Stimulated activated CD8-positive, alpha-beta memory T cell treated with anti-CD3 and anti-CD28 coated beads, Interleukin-12 subunit alpha, Interleukin-12 subunit beta, amount 100 ng/mL, for 1 hour (primary cell): ENCODE data around the gene ASXL2.
"Not testable (repeated sequence)": the region's sequence is repeated elsewhere in the genome, so short reads cannot be mapped to it uniquely, and the experiment has no call there.

ENCODE experiments used
- DNase-seq: peaks from one replicate; pipeline ENCODE4 v3.0.0-alpha.2; 2020; ENCODE audit warnings: low read depth

Gene ASXL2

DNA sequence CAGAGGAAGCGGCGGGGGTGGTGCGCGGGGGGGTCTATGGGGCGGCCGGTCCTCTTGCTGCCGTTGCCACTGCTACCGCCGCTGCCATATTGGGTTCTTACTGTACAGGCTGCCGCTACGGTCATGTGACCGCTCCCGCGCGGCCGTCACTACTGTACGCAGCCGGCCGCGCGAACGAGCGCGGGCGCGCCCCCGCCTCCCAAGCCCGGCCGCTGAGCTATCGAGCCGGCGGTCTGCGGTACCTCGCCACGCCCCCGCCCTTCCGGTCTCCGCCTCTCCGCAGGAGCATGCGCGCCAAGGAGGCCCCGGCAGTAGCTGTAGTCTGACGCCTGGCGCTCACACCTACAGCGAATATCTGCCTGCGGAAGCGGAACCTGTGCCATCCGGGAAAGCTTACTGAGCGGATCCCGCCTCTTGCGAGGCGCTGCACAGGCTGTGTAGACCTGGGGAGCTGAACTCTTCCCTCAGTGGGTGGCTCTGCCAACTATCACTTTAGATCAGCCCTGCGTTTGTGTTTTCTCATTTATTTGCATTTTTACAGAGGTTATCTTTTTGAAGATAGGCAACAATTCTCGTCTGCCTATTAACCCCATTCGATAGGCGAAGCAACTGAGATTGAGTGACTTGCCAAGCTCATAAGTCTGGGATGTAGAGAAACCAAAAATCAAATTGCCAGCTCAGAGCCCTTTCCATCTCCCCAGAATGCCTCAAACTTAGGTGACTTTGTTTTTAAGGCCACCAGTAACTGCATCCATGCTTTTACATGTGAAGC, at the start of gene ASXL2:
TSS of gene ASXL2 (minus strand) at position 127 of the 772 bp plus-strand sequence. CDS start 265 bp downstream, outside the sequence.
- peak; percentile 93 for DNase-seq

DNA sequence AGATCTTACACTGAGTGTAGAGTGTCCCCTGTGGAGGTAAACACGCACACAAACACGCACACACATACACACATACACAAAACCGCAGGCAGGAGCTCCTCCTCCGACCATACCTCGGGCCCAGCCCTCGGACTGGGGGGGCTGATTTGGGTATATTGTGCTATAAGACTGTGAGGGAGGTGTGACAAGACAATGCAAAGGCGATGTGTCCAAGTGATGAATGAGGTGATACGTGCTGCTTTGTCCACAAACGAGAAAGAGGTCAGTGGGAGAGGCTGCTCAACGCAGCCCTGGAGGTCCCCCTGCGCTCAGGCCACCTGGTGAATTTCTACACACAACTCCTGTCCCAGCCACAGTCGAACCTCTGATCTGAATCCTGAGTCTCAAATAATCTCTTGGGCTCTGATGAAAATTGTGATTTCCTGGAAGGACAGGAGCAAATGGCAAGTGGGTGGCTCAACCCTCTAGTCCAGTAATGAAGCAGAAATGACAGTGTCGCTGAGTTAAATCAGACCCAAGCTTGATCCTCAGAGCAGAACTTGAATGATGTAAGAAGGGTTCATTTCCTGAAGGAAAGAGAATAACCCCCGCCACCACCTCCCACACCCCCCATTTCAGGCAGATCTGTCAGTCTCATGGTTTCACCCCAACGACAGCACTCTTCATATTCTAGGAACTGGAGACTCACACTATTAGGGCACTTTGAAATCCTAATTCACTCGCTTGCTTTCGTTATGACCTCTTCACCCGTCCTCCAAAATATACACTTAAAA, 48.9 kb upstream of the ASXL2 start:
- DNase-seq: no peak

DNA sequence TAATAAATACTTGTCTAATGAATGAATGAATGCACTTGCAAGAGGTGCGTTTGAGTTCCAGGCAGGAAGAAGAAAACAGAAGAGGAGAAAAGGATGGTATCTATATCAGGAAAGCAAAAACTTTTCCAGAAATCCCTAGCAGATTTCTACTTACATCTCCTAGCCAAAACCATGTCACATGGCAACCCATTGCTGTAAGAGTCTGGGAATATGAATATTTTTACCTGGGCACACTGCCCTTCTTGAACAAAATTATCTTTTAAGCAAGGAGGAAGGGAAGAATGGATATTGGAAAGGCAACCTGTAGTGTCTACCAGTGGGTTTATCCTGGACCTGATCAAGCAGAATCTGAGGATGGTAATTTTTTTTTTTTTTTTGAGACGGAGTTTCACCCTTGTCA, 44.2 kb upstream of the ASXL2 start:
- no peak for DNase-seq

DNA sequence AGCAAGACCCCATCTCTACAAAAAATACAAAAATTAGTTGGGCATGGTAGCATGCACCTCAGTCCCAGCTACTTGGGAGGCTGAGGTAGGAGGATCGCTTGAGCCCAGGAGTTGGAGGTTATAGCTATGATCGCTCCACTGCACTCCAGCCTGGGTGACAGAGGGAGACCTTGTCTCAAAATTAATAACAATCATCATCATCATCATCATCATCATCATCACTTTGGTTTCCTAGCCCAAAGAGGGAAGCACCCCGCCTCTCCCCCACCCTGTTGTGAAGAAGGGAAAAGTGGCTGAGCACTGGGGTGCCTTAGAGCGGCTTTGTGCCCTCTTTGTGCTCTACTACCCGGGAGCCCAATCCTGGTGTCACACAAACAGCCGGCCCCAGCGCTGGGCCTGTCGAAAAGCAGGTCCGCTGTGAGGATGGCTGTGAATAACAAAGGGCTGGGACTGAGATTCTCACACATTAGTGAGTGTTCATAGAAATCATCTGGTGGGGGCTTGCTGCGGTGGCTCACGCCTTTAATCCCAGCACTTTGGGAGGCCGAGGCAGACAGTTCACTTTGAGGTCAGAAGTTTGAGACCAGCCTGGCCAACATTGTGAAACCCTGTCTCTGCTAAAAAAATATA, 42.6 kb upstream of the ASXL2 start:
- no peak for DNase-seq

DNA sequence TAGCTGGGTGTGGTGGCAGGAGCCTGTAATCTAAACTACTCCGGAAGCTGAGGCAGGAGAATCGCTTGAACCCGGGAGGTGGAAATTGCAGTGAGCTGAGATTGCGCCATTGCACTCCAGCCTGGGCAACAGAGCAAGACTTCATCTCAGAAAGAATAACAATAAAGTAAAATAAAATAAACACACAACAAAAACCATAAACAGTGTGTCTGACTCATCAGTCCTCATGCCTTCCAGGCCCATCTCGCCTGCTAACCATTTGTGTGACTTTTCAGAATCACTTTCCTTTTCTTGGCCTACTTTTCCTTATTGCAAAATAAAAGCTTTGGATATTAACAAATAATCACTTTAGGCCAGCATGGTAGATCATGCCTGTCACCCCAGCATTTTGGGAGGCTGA, 42.0 kb upstream of the ASXL2 start:
- no peak for DNase-seq

DNA sequence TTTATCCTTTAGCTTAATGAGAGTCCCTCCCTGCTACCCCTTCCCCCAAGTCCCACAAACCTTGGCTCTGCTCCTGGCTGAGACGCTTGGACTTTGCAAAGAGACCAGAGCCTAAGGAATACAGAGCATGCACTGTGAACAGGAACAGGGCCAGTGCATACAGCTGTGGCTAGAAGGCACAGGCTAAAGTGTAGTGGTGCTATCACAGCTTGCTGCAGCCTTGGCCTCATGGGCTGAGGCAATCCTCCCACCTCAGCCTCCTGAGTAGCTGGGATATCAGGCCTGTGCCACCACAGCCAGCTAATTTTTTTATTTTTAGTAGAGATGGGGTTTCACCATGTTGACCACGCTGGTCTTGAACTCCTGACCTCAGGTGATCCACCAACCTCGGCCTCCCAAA, 39.5 kb upstream of the ASXL2 start:
- DNase-seq: no peak

DNA sequence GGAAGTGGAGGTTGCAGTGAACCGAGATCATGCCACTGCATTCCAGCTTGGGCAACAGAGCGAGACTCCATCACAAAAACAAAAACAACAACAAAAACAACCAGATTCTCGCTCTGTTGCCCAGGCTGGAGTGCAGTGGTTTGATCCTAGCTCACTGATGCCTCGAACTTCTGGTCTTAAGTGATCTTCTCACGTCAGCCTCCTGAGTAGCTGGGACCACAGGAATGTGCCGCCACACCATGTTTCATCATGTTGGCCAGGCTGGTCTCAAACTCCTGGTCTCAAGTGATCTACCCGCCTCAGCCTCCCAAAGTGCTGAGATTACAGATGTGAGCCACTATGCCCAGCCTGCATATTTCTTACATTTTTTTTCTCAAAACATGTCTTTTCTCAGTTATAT, 39.1 kb upstream of the ASXL2 start:
- DNase-seq: not testable (repeated sequence)

DNA sequence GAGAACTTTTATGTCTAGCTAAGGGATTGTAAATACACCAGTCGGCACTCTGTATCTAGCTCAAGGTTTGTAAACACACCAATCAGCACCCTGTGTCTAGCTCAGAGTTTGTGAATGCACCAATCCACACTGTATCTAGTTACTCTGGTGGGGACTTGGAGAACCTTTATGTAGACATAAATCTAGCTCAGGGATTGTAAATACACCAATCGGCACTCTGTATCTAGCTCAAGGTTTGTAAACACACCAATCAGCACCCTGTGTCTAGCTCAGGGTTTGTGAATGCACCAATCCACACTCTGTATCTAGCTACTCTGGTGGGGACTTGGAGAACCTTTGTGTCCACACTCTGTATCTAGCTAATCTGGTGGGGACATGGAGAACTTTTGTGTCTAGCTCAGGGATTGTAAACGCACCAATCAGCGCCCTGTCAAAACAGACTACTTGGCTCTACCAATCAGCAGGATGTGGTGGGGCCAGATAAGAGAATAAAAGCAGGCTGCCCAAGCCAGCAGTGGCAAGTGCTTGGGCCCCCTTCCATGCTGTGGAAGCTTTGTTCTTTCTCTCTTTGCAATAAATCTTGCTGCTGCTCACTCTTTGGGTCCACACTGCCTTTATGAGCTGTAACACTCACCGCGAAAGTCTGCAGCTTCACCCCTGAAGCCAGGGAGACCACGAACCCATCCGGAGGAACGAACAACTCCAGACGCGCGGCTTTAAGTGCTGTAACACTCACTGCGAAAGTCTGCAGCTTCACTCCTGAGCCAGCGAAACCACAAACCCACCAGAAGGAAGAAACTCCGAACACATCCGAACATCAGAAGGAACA, 37.9 kb upstream of the ASXL2 start:
- peak; percentile 26 for DNase-seq

DNA sequence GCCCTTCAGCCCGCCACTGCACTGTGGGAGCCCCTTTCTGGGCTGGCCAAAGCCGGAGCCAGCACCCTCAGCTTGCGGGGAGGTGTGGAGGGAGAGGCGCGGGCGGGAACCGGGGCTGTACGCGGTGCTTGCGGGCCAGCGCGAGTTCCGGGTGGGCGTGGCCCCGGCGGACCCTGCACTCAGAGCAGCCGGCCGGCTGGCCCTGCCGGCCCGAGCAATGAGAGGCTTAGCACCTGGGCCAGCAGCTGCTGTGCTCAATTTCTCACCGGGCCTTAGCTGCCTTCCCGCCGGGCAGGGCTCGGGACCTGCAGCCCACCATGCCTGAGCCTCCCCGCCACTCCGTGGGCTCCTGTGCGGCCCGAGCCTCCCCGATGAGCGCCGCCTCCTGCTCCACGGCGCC, 37.1 kb upstream of the ASXL2 start:
- DNase-seq: not testable (repeated sequence)

DNA sequence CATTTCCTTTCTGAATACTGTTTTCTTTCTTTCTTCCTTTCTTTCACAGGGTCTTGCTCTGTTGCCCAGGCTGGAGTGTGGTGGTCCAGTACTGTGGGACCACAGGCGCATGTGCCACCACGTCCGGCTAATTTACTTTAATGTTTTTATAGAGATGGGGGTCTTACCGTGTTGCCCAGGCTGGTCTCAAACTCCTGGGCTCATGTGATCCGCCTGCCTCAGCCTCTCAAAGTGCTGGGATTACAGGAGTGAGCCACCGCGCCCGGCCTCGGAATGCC, 35.3 kb upstream of the ASXL2 start:
- not testable (repeated sequence) for DNase-seq

DNA sequence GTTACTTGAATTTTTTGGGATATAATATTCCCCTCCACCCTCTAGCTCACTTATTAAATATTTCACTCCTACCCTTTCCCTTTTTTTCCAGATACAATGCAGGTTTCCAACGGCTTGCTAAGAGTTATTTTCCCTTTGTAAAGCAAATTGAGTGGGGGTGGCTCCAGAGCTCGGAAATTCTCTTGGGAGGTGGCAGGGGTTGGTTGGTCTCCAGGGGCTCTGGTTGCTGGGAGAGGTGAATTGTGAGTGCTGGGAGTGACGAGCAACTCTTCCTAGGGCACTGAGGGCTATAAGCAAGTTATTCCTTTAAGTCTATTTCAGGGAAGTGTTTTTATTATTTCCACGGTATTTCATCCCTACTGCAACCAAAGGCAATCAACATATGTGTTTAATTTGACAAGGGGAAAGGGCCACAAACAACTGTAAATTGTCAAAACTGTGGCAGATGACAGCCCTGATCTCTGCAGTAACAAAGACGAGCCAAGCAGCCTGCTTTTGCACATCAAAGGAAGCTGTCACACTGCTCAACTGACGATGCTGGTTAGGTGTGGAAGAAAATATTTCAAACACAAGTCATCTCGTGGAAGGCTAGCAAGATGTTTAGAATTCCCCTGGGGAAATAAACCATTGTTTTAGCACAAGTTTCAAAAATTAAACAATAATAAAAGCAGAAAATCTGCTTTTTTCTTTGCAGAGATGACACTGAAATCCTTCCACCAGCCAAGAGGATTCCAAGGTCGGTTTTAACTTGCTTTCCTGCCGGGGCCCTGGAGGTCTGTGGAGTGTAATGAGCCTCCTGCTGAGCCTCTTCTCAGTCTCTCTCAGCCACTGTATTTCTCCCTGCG, 34.8 kb upstream of the ASXL2 start:
- DNase-seq: no peak

DNA sequence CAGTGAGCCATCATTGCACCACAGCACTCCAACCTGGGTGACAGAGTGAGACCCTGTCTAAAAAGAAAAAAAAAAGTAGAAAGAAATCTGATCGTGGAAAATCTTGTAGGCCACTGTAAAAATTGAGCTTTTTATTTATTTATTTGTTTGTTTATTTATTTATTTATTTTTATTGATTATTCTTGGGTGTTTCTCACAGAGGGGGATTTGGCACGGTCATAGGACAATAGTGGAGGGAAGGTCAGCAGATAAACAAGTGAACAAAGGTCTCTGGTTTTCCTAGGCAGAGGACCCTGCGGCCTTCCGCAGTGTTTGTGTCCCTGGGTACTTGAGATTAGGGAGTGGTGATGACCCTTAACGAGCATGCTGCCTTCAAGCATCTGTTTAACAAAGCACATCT, 31.3 kb upstream of the ASXL2 start:
- DNase-seq: not testable (repeated sequence)

DNA sequence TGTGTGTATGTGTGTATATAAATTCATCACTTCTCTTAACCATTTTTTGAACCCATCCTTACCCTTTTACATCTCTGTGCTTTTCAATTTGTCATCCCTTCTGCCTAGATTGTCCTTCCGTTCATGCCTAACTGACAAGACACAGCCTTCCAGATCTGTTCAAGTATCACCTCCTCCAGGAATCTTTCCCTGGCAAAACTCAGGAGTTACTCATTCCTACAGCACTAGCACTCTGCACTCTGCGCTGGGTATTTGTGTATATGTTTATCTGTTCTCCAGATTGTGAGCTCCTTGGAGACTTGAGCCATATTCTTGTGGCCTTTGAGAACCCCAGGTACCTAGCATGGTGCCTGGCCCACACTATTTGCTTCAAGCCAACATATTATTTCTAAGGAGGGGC, 26.8 kb upstream of the ASXL2 start:
- no peak for DNase-seq

DNA sequence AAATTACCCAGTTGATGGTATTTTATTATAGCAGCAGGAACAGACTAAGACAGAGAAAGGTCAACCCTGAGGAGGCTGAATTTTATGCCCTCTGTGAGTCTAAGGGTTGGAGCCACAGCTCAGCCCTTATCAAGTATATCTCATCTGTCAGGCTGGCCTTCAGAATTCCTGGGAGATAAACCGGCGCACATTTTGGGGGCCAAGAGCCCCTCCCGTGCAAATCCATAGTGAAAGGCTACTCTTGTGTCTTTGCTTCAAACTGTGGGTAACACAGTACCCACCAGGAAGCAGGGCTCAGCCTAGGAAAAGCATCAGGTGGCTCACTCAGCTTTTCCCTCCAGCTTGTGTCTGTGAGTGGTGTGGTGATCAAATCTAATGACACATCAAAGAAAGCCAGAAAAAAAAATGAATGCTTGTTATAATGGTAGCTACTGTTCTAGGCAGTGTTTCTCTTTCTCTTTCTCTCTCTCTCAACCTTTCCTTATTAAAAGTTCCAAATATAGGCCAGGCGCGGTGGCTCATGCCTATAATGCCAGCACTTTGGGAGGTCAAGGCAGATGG, 25.0 kb upstream of the ASXL2 start:
- no peak for DNase-seq

DNA sequence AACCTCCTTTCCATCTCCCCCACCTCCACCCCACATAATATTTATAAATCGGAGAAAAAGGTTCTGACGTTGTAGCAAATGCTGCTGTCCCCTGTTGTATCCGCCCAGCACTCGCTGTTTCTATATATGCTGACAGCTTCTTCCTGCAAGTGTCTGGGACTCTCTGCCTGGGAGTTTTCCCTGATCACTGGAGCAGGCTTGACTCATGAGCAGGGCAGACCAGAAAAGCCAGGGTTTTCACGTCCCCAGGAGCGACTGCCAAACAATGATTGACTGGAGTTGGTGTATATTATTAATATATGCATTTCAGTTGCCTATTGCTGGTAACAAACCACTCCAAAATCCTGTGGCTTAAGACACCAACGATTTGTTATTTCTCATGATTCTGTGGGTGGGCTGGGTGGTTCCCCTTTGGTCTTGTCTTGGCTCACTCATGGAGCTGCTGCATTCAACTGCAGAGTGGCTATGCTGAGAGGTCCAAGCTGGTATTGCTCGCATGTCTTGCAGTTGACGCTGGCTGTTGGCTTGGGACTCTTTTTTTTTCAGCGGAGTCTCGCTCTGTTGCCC, 21.2 kb upstream of the ASXL2 start:
- DNase-seq: no peak

DNA sequence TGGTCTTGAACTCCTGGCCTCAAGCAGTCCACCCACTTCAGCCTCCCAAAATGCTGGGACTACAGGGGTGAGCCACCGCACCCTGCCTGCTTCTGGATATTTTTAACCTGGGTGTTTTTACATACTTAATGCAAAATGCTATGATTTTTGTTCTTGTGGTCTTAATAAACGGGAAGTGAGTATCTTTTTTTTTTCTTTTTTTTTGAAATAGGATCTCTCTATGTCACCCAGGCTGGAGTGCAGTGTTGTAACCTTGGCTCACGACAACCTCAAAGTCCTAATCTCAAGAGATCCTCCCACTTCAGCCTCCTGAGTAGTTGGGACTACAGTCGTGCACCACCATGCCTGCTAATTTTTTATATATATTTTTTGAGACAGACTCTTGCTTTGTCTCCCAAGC, 19.2 kb upstream of the ASXL2 start:
- DNase-seq: no peak

DNA sequence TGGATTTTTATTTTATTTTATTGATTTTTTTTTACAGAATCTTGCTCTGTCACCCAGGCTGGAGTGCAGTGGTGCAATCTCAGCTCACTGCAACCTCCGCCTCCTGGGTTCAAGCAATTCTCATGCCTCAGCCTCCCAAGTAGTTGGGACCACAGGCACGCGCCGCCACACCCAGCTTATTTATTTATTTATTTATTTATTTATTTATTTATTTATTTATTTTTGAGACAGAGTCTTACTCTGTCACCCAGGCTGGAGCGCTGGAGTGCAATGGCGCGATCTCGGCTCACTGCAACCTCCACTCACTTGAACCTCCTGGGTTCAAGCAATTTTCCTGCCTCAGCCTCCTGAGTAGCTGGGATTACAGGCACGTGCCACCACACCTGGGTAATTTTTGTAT, 18.0 kb upstream of the ASXL2 start:
- not testable (repeated sequence) for DNase-seq

DNA sequence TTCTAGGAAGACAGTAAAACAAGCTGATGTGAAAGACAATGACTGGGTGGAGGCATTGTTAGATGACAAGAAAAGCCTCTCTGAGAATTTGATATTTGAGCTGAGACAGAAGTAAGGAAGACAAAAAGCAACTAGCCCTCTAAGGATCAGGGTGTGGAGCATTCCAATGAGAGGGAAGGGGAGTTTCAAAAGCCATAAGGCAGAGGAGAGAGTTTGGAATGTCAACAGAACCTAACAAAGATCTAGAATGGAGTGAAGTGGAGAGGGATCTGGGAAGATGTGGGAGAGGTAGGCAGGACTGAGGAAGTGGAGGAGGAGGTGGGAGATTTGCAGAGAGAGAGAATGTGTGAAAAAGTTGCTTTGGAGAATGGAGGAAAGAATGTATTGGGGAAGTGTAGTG, 17.3 kb upstream of the ASXL2 start:
- DNase-seq: no peak

DNA sequence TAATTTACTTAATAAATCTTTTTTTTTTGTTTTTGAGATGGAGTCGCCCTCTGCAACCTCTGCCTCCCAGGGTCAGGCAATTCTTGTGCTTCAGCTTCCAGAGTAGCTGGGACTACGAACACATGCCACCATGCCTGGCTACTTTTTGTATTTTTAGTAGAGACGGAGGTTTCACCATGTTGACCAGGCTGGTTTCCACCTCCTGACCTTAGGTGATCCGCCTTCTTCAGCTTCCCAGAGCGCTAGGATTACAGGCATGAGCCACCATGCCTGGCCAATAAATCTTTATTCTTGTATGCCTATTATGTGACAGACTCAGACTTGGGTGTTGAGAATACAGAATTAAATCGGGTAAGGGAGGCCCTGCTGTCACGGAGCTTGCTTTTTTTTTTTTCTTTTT, 16.7 kb upstream of the ASXL2 start:
- no peak for DNase-seq

DNA sequence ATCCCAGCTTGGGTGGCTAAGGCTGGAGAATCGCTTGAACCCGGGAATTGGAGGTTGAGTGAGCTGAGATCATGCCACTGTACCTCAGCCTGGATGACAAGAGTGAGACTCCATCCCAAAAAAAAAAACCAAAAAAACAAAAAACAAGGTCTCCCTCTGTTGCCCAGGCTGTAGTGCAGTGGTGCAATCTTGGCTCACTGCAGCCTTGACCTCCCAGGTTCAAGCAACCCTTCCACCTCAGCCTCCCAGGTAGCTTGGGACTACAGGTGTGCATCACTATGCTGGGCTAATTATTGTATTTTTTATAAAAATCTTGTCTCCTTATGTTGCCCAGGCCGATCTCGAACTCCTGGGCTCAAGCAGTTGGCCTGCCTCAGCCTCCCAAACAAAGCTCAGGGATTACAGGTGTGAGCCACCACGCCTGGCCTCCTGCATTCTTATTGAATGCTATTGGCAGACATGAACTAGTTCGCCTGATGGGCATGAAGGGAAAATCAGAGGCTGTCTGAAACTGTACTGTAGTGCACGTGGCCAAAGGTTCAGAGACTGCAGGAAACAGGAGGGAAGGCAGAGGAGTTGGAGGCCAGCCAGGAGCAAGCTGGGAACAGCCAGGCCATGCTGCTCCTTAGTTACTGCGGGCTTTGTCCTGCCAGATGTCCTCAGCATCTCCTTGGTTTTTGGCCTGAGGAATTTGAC, 16.0 kb upstream of the ASXL2 start:
- DNase-seq: no peak
